Measurements from ENCODE around the gene TMEM39B.

GRCh38 chr1:32056598-32056997, 16.1 kb upstream of the TMEM39B start:
- TF ChIP-seq CTCF (IDR thresholded peaks at IDR 0.05; ENCODE audit: low read depth, low read length) (no peak), MYC (IDR thresholded peaks at IDR 0.05; ENCODE audit: low read depth, low read length) (no peak), POLR2A (IDR thresholded peaks at IDR 0.05; ENCODE audit: extremely low read depth, insufficient read length) (no peak), MAX (IDR thresholded peaks at IDR 0.05; ENCODE audit: low read depth, low read length) (no peak)
